CD4-positive, alpha-beta T cell (primary cell): ENCODE data around the gene RNF4. TPM values are rescaled to one million over a fixed set of nuclear protein-coding genes. Genes with fewer than 3 reads are reported as not detected.

Source experiments
- ATAC-seq: fragments of 200-7000 bp; cut with Tn5 transposase; one replicate; pipeline ENCODE4 v1.10.0; 2022; ENCODE audit warnings: mild to moderate bottlenecking; ENCODE audit not compliant: poor library complexity
- CTCF ChIA-PET: fragments of 350-600 bp; sonication (Branson Sonifier 250); formaldehyde crosslinking; loops from one replicate; lab custom pipeline; 2021; ENCODE audit warnings: antibody characterized with exemption, inconsistent platforms; lab: Charles Lee
- POLR2A ChIA-PET: fragments of 350-600 bp; sonication (Branson Sonifier 250); formaldehyde crosslinking; loops from one replicate; lab custom pipeline; 2021; ENCODE audit warnings: antibody characterized with exemption, inconsistent platforms; lab: Charles Lee
- DNase-seq, 14 experiments: peaks; one replicate each; pipeline ENCODE4 v3.0.0-alpha.2; 2013 to 2020; ENCODE audit warnings: mixed read lengths in 2 of 14
- H3K27ac ChIP-seq, 2 donors: one replicate each; pipeline versions ENCODE4 v1.5.1 to v1.7.0; 2013; ENCODE audit warnings: low read length in 2 of 2, low read depth in 1 of 2, mild to moderate bottlenecking in 1 of 2
- H3K27me3 ChIP-seq, 2 experiments: 1 replicate in 1 of 2; 2 replicates in 1 of 2; pipeline versions ENCODE4 v1.6.1 to v1.7.0; 2013; ENCODE audit warnings: low read length in 2 of 2, control low read depth in 1 of 2, mild to moderate bottlenecking in 1 of 2, moderate library complexity in 1 of 2; ENCODE audit not compliant: insufficient read depth in 2 of 2, control insufficient read depth in 1 of 2
- H3K36me3 ChIP-seq: one replicate; pipeline ENCODE4 v1.6.1; 2013; ENCODE audit warnings: low read length, control low read depth; ENCODE audit not compliant: insufficient read depth
- H3K4me1 ChIP-seq: one replicate; pipeline ENCODE4 v1.6.1; 2013; ENCODE audit warnings: low read length, control low read depth; ENCODE audit not compliant: insufficient read depth
- H3K4me3 ChIP-seq: one replicate; pipeline ENCODE4 v1.5.1; 2013; ENCODE audit warnings: mild to moderate bottlenecking, low read length, moderate library complexity
- H3K9me3 ChIP-seq, 2 experiments: 1 replicate in 1 of 2; 2 replicates in 1 of 2; pipeline versions ENCODE4 v1.6.1 to v1.7.0; 2013; ENCODE audit warnings: low read length in 2 of 2, mild to moderate bottlenecking in 2 of 2, control low read depth in 1 of 2, moderate library complexity in 1 of 2; ENCODE audit not compliant: control insufficient read depth in 1 of 2, insufficient read depth in 1 of 2
- H3K27ac Mint-ChIP-seq: one replicate; pipeline ENCODE4 v1.8.0; 2020; ENCODE audit warnings: mixed read lengths
- H3K27me3 Mint-ChIP-seq: one replicate; pipeline ENCODE4 v1.8.0; 2021; ENCODE audit warnings: mixed read lengths
- H3K36me3 Mint-ChIP-seq: one replicate; pipeline ENCODE4 v1.8.0; 2021; ENCODE audit warnings: low read depth, mixed read lengths
- H3K4me1 Mint-ChIP-seq: one replicate; pipeline ENCODE4 v1.8.0; 2021; ENCODE audit warnings: low read depth, mixed read lengths
- H3K4me3 Mint-ChIP-seq: one replicate; pipeline ENCODE4 v1.8.0; 2020; ENCODE audit warnings: mild to moderate bottlenecking, mixed read lengths
- H3K9me3 Mint-ChIP-seq: one replicate; pipeline ENCODE4 v1.8.0; 2020; ENCODE audit warnings: mixed read lengths
- intact Hi-C, 2 experiments: fragments of 100-400 bp; cut with DNase I in 1 of 2; cut with micrococcal nuclease in 1 of 2; formaldehyde crosslinking; loops; one replicate each; pipeline versions ENCODE4 v1.15.1 to v1.9.0; 2023 to 2025; cut with DNase I, micrococcal nuclease
- polyA plus RNA-seq, 2 donors: library from polyadenylated mRNA; unstranded; fragments of 120-200 nt; gene quantifications; one replicate each; pipeline ENCODE4 v1.2.1, GENCODE V29; 2013
- total RNA-seq, 174 experiments: library from RNA in 2 of 174; stranded (reverse) in 2 of 174; gene quantifications; one replicate each; pipeline ENCODE4 v1.2.3 and lab custom pipeline; 2021 to 2026
- TF ChIP-seq, protein P1 (sequence below): fragments of 200-600 bp; IDR thresholded peaks from one replicate; pipeline ENCODE4 v1.8.0; 2022; ENCODE audit warnings: antibody characterized with exemption, mild to moderate bottlenecking

Gene RNF4, protein sequence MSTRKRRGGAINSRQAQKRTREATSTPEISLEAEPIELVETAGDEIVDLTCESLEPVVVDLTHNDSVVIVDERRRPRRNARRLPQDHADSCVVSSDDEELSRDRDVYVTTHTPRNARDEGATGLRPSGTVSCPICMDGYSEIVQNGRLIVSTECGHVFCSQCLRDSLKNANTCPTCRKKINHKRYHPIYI
- total RNA-seq (100 to 1,000 TPM; 106 to 109 TPM), total RNA-seq (lab: John Stamatoyannopoulos, UW) (83.2 to 182 (median 128) reads per million in 172 experiments)
- 57.3 TPM for polyA plus RNA-seq (2013, experiment 1 of 2)
- polyA plus RNA-seq (2013, experiment 2 of 2): 60.6 TPM

DNA sequence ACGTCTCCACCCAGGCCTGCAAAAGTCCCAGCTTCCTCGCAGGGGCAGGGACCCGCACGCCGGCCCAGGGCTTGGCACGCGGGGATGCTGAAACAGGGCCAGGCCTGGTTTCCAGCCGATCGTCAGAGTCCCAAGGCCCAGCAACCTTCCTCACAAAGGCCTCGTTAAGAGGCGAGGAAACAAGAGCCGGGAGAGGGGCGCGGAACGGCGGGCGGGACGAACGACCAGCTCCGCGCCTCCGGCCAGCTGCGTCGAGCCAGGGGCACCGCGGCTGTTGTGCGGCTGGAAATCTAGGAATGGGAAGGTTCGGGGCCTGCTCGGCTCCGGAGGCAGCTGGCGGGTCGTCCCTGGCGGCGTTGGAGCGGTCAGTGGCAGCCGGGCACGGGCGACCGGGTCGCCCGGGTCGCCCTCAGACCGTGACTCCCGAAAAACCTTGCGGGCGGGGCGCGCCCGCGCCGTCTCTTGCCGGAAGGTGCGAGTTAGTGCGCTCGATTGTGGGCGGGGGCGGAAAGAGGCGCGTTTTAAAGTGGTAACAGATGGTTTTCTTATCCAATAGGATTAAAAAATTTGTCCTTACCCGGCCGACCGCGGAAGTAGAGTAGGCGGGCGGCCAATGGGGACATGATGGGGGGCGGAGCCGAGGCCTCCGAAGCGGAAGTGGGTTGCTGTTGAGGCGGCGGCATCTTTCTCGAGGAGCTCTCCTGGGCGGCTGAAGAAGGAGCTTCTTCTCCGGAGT lies at the start of gene RNF4:
Gene RNF4, plus strand, starts transcription at position 651 of the 736 bp plus-strand sequence. CDS start 21,388 bp downstream, outside the sequence.
- Mint-ChIP-seq H3K27ac (peak within 1 kb of the TSS; percentile 94), H3K9me3 (no peaks in the 10 kb centered on the region), H3K27me3 (no peaks in the 10 kb centered on the region), H3K36me3 (peaks cover 50% of the 10 kb centered on the region), H3K4me1 (peaks cover 48% of the 10 kb centered on the region), H3K4me3 (peak within 1 kb of the TSS; percentile 94)
- Histone ChIP-seq H3K27me3 (no peaks in the 10 kb centered on the region), H3K4me3 (peak within 1 kb of the TSS; percentile 98), H3K9me3 (no peaks in the 10 kb centered on the region), H3K4me1 (peaks cover 48% of the 10 kb centered on the region), H3K36me3 (peaks cover 26% of the 10 kb centered on the region), H3K27ac (peak within 1 kb of the TSS; percentile 96 to 97)
- intact Hi-C loops: loop anchor here (1.0 to 10.0 kb wide), 9 partner anchors 16 to 754 kb away; partner anchors contain the start of genes FAM193A (in 2 of the 2), CFAP99 (in 1 of the 2), HAUS3 (in 1 of the 2) and POLN (in 1 of the 2)
- ChIA-PET CTCF (interaction anchor here (1.0 to 3.4 kb wide), 3 partner anchors 14 to 50 kb away, joined by 3 to 14 read pairs (median 13); partner anchors contain the start of genes CFAP99 and ZFYVE28), POLR2A (interaction anchor here (0.6 to 5.1 kb wide), 27 partner anchors 9 to 756 kb away, joined by 3 to 74 read pairs (median 7); partner anchors contain the start of genes CFAP99, FAM193A, GRK4 and HAUS3)
- DNase-seq (peak; percentile 89 to 98 (median 94)), ATAC-seq (peak; percentile 84)
- TF ChIP-seq, protein P1, sequence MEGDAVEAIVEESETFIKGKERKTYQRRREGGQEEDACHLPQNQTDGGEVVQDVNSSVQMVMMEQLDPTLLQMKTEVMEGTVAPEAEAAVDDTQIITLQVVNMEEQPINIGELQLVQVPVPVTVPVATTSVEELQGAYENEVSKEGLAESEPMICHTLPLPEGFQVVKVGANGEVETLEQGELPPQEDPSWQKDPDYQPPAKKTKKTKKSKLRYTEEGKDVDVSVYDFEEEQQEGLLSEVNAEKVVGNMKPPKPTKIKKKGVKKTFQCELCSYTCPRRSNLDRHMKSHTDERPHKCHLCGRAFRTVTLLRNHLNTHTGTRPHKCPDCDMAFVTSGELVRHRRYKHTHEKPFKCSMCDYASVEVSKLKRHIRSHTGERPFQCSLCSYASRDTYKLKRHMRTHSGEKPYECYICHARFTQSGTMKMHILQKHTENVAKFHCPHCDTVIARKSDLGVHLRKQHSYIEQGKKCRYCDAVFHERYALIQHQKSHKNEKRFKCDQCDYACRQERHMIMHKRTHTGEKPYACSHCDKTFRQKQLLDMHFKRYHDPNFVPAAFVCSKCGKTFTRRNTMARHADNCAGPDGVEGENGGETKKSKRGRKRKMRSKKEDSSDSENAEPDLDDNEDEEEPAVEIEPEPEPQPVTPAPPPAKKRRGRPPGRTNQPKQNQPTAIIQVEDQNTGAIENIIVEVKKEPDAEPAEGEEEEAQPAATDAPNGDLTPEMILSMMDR: no peak

DNA sequence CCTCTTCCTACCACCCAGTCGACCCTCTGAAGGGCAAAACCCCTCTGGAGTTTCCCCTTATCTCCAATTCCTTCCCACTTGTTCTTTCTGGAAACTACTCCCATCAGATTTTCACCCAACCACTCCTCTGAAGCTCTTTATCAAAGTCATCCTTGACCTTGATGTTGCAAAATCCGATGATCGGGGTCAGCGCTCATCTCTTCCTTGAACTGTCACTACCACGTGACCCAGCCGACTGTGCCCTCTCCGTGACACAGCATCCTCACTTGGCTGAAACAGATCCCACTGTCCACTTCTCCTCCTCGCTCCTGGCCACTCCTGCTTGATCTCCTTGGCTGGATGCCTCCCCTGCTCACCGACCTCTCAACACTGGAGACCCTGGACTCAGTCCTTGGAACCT lies 49.1 kb upstream of the RNF4 start:
- TF ChIP-seq, protein P1: no peak
- no peak overlapping the region for H3K27ac ChIP-seq
- intact Hi-C loops: loop anchor here (1.0 to 10.0 kb wide), 10 partner anchors 43 to 705 kb away; partner anchors contain the start of genes ADD1 (in 1 of the 2), LETM1 (in 1 of the 2), NELFA (in 1 of the 2) and RNF4 (in 1 of the 2)
- DNase-seq: peak in 2 of 14 experiments; percentile 52 to 64
- ChIA-PET CTCF (interaction anchor here (1.0 to 4.0 kb wide), 17 partner anchors 16 to 410 kb away, joined by 3 to 24 read pairs (median 8); partner anchors contain the start of genes HAUS3, MXD4, POLN and RNF4), POLR2A (interaction anchor here (1.0 to 1.9 kb wide), 9 partner anchors 13 to 200 kb away, joined by 3 to 21 read pairs (median 7); partner anchors contain the start of genes HAUS3, MXD4, POLN and RNF4)
- H3K4me1 ChIP-seq: peaks cover 41% of the 10 kb centered on the region
- Mint-ChIP-seq H3K4me1 (peaks cover 30% of the 10 kb centered on the region), H3K9me3 (no peaks in the 10 kb centered on the region), H3K27me3 (peaks cover 33% of the 10 kb centered on the region), H3K27ac (peak overlapping the region; percentile 80), H3K36me3 (no peaks in the 10 kb centered on the region), H3K4me3 (peak overlapping the region; percentile 90)
- no peaks in the 10 kb centered on the region for H3K9me3 ChIP-seq
- H3K36me3 ChIP-seq: no peaks in the 10 kb centered on the region
- H3K4me3 ChIP-seq: no peak overlapping the region
- H3K27me3 ChIP-seq: peaks cover 9 to 11% of the 10 kb centered on the region in 2 experiments
- ATAC-seq: no peak

DNA sequence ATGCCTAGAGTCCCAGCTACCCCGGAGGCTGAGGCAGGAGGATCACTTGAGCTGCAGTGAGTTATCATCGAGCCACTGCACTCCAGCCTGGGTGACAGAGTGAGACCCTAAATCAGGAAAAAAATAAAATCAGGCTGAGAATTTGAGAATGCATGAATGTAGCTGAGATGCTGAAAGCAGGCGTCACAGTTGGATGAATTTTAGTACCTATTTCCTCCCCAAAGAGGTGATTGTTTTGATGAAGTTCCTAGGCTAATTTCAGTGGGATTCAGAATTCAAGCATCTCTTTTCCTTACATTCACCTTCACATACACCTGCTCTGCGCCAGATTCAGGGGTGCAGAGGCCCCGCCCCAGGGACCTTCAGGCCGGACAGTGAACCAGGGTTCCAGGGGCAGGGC lies 47.0 kb upstream of the RNF4 start:
- Mint-ChIP-seq H3K9me3 (no peaks in the 10 kb centered on the region), H3K36me3 (no peaks in the 10 kb centered on the region), H3K4me3 (no peak overlapping the region), H3K4me1 (peaks cover 15% of the 10 kb centered on the region), H3K27ac (no peak overlapping the region), H3K27me3 (peaks cover 33% of the 10 kb centered on the region)
- H3K9me3 ChIP-seq: no peaks in the 10 kb centered on the region
- no peak for ATAC-seq
- DNase-seq: no peak
- no peaks in the 10 kb centered on the region for H3K36me3 ChIP-seq
- H3K4me1 ChIP-seq: peaks cover 23% of the 10 kb centered on the region
- H3K27me3 ChIP-seq: peaks cover 5% of the 10 kb centered on the region in 2 experiments
- intact Hi-C loops: loop anchor here in 1 of 2 experiments (2.0 to 5.0 kb wide), 2 partner anchors 41 to 200 kb away; no protein-coding TSS in a partner anchor
- POLR2A ChIA-PET: no interaction called here
- no peak overlapping the region for H3K4me3 ChIP-seq
- H3K27ac ChIP-seq: no peak overlapping the region
- CTCF ChIA-PET: interaction anchor here (4.0 kb wide), 1 partner anchor 202 kb away, joined by 24 read pairs; no protein-coding TSS in a partner anchor
- TF ChIP-seq, protein P1: no peak
